ENCODE results near the gene B4GALNT4.
"Not testable (repeated sequence)": the region's sequence is repeated elsewhere in the genome, so short reads cannot be mapped to it uniquely, and the experiment has no call there.

B4GALNT4 gene

GRCh38 chr11:369336-370018, at the start of gene B4GALNT4:
Gene B4GALNT4, plus strand, starts transcription at chr11:369499. Its CDS starts 305 bp downstream, at chr11:369804.
- TF ChIP-seq CTCF (IDR thresholded peaks at IDR 0.05) (no peak), ZFX (IDR thresholded peaks at IDR 0.05; ENCODE audit: borderline replicate concordance) (no peak)
- no peak within 1 kb of the TSS for H3K27ac ChIP-seq

- not testable (repeated sequence) for H3K27ac ChIP-seq
These were observed 49.4 kb upstream of the B4GALNT4 start for GRCh38 chr11:319888-320273.

- H3K27ac ChIP-seq, result no peak overlapping the region
- TF ChIP-seq ZFX (IDR thresholded peaks at IDR 0.05; ENCODE audit: borderline replicate concordance) (no peak), CTCF (IDR thresholded peaks at IDR 0.05) (no peak)
These were observed 45.1 kb upstream of the B4GALNT4 start for GRCh38 chr11:324156-324555.

GRCh38 chr11:324593-325517, 44.4 kb upstream of the B4GALNT4 start:
- H3K27ac ChIP-seq, result not testable (repeated sequence)

GRCh38 chr11:325796-326591, 43.3 kb upstream of the B4GALNT4 start:
- TF ChIP-seq CTCF (IDR thresholded peaks at IDR 0.05), result no peak
- TF ChIP-seq ZFX (IDR thresholded peaks at IDR 0.05; ENCODE audit: borderline replicate concordance), result no peak
- H3K27ac ChIP-seq, result no peak overlapping the region

GRCh38 chr11:326592-326841, 42.8 kb upstream of the B4GALNT4 start:
- no peak overlapping the region for H3K27ac ChIP-seq
- no peak for TF ChIP-seq ZFX (IDR thresholded peaks at IDR 0.05; ENCODE audit: borderline replicate concordance)
- no peak for TF ChIP-seq CTCF (IDR thresholded peaks at IDR 0.05)

- no peak overlapping the region for H3K27ac ChIP-seq
- TF ChIP-seq ZFX (IDR thresholded peaks at IDR 0.05; ENCODE audit: borderline replicate concordance) (no peak), CTCF (IDR thresholded peaks at IDR 0.05) (no peak)
These were observed 42.3 kb upstream of the B4GALNT4 start for GRCh38 chr11:326842-327580.
